Measurements from ENCODE around the gene WDR48.

The WDR48 gene

DNA sequence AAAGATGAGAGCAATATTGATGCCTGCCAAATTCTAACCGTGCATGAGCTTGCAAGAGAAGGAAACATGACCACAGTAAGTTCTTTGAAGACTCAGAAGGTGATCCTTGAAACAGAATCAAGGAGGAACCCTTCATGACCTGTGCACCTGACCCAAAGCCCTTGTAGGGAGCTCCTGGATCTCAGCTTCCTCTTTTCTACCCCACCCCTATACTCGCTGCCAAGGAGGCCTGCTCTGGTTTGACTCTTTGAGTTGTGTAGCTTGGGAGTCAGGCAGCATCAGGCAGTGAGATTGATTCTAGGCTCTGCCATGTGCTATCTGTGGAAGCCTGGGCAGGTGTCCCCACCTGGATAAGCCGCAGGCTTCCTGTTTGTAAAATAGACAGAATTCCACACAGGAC is 66.3 kb downstream of the WDR48 start:
- DNase-seq (ENCODE audit: low read depth): no peak
- TF ChIP-seq, protein P1, sequence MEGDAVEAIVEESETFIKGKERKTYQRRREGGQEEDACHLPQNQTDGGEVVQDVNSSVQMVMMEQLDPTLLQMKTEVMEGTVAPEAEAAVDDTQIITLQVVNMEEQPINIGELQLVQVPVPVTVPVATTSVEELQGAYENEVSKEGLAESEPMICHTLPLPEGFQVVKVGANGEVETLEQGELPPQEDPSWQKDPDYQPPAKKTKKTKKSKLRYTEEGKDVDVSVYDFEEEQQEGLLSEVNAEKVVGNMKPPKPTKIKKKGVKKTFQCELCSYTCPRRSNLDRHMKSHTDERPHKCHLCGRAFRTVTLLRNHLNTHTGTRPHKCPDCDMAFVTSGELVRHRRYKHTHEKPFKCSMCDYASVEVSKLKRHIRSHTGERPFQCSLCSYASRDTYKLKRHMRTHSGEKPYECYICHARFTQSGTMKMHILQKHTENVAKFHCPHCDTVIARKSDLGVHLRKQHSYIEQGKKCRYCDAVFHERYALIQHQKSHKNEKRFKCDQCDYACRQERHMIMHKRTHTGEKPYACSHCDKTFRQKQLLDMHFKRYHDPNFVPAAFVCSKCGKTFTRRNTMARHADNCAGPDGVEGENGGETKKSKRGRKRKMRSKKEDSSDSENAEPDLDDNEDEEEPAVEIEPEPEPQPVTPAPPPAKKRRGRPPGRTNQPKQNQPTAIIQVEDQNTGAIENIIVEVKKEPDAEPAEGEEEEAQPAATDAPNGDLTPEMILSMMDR (conservative IDR thresholded peaks at IDR 0.05; ENCODE audit: low read depth, low read length): no peak
- no peak overlapping the region for H3K4me3 ChIP-seq (ENCODE audit: low read depth, low read length)

DNA sequence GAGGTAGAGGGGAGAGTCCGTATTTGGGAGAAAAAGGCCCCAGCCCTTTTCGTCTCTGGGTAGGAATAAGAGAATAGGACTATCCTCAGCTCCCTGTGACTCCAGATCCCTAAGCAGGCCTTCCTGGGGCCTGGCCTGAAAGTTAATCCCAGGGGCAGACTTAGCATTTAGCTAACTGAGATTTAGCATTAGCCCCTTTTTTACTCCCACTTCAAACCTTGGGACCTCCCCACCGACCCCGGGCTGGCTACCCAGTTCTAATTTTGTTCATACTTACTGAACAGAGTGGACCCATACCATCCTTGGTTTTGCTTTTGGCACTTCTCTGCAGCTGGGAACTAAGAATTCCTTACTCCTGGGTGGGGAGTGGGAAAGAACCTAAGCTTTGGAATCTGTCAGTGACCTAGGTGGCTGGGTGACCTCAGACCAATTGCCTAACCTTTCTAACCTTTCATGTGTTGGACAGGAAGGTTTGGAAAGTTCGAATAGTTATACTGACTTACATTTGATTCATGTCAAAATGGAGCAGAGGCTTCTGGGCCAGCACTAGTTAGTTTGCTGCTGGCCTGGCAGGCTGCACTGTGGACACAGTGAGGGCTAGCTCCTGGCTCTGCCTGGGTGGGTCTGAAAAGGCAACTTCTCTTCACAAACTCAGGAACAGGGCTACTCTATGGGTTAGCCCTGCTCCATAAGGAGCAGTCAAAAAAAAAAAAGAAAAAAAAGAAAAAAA is 67.3 kb downstream of the WDR48 start:
- H3K4me3 ChIP-seq (ENCODE audit: low read depth, low read length): no peak overlapping the region
- TF ChIP-seq, protein P1 (conservative IDR thresholded peaks at IDR 0.05; ENCODE audit: low read depth, low read length): no peak
- no peak for DNase-seq (ENCODE audit: low read depth)

DNA sequence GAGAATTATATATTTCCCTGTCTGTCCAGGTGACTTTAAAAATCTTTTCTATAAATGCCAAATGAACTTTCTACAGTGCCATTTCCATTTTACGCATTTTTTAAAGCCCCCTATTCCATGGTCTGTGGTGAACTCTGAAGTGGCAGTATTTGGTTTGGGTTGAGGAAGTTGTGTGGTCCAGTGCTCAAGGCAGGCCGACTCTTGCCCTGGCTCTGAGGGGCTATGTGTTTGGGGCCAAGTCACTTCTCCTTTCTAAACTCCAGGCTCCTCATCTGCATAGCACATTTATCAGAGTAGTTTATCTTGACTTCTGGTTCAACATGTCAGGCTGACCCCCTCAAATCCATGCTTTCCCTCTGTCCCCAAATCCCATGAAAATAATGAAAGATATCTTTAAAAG is 69.8 kb downstream of the WDR48 start:
- no peak overlapping the region for H3K4me3 ChIP-seq (ENCODE audit: low read depth, low read length)
- no peak for DNase-seq (ENCODE audit: low read depth)
- TF ChIP-seq, protein P1 (conservative IDR thresholded peaks at IDR 0.05; ENCODE audit: low read depth, low read length): no peak

DNA sequence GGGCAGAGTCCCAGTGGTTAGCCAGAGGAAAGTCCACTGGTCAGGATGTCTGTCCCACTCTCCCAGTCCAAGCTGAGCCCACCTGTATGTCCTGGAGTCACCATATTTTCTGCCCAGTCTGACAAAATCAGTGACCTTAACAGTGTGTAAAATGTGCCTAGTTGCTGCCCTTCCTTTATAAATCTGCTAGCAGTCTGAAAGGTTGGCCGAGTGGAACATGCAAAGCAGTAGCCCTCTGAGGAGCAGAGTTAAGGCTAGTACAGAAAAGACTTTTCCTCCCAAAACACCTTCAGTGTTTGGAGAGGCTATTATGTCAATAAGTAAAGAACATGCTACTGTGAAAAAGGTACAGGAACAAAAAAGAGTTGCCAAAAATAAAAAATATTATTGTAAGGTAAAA is 71.0 kb downstream of the WDR48 start:
- no peak overlapping the region for H3K4me3 ChIP-seq (ENCODE audit: low read depth, low read length)
- no peak for DNase-seq (ENCODE audit: low read depth)
- TF ChIP-seq, protein P1 (conservative IDR thresholded peaks at IDR 0.05; ENCODE audit: low read depth, low read length): no peak

DNA sequence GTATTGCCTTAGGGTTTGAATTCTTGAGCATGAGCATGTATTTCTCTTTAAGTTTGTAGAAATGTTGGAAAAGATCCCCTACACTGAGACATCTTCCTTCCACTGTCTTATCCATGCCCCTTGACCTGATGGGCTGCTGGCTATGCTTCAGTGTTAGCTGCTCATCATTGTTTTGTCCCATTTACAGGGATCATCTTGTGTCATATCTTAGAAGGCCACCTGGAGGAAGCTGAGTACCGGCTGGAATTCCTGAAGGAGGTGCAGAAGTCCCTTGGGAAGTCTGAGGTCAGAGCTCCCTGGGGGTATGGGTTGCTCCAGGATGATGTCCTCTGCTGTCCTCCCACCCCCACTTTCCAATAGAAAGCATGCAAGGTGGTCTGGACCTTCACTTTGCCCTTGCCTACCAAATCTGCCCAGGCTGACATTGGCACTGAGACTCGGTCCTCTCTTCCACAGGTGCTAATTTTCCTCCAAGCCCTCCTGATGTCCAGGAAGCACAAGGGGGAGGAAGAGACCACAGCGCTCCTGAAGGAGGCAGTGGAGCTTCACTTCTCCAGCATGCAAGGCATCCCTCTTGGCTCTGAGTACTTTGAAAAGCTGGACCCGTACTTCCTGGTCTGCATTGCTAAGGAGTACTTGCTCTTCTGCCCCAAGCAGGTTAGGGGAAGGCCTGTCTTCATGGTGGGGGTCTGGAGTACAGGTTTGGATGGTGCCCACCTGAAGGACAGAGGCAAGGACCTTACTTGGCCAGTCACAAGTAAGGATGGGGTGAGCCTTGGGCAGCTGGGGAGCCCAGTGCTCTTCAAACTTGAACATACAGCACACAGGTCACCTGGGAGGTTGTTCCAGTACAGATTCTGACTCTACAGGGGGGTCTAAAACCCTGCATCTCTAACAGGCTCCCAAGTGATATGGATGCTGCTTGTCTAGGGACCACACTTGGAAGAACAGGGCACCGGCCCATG is 73.3 kb downstream of the WDR48 start:
- H3K4me3 ChIP-seq (ENCODE audit: low read depth, low read length): no peak overlapping the region
- DNase-seq (ENCODE audit: low read depth): peak; percentile 79
- TF ChIP-seq, protein P1 (conservative IDR thresholded peaks at IDR 0.05; ENCODE audit: low read depth, low read length): peak; percentile 82

DNA sequence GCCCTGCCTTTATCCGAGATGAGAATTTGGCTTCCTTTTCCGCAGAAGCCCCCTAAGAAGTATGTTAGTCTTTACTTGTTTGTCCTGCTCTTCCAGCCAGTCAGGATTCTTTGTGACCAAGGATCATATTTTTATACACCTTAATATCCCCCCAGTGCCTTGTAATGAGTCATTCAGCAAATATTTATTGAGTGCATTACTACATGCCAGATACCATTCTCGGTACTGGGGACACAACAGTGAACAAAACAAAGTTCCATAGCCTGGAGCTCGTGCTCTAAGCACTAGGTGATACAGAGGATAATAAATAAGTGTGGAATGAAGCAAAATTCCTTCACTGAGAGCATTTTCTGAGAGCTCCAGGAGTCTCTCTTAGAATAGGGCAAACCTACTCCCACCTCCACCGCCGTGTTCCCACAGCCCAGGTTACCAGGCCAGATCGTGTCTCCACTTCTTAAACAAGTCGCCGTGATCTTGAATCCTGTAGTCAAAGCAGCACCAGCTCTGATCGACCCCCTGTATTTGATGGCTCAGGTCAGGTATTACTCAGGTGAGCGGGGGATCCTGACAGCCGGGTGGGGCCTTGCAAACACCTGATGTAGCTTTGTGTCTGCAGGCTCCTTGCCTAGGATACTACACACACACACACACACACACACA is 74.2 kb downstream of the WDR48 start:
- peak; percentile 60 for DNase-seq (ENCODE audit: low read depth)
- TF ChIP-seq, protein P1 (conservative IDR thresholded peaks at IDR 0.05; ENCODE audit: low read depth, low read length): no peak
- no peak overlapping the region for H3K4me3 ChIP-seq (ENCODE audit: low read depth, low read length)

Data from choroid plexus epithelial cell (primary cell).